A172 (cell line): ENCODE results near the gene DCHS1. TPM values are rescaled to one million over a fixed set of nuclear protein-coding genes. Genes with fewer than 3 reads are reported as not detected.

Source experiments
- DNase-seq: peaks from one replicate; pipeline ENCODE4 v3.0.0-alpha.2; 2015; ENCODE audit warnings: low spot score
- total RNA-seq: library from RNA; depleted of rRNA; stranded (reverse); fragments of >200 nt; shearing (Covaris generic); gene quantifications from 2 replicates; pipeline ENCODE4 v1.2.3, GENCODE V29; 2014

Gene DCHS1
- total RNA-seq, 1 experiment from 2014 or later, result 2.3 TPM

- no peak for DNase-seq
These were observed 8.5 kb downstream of the DCHS1 start for GRCh38 chr11:6646918-6647679.

DNA sequence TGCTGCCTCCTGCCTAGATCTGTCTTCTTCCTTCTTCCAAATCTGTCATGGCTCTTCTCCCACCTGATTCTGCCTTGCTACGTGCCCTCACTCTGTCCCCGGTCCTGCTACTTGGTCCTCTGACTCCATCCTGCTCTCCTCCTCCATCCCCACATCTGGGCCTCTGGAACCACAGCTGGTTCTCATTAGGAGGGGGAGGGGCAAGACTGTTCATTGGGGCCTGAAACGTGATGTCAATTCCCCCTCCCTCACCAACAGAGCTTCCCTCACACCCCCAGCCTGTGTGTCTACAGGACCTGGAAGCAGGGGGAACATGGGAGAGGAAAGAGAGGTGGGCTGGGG, 9.1 kb downstream of the DCHS1 start:
- no peak for DNase-seq

DNA sequence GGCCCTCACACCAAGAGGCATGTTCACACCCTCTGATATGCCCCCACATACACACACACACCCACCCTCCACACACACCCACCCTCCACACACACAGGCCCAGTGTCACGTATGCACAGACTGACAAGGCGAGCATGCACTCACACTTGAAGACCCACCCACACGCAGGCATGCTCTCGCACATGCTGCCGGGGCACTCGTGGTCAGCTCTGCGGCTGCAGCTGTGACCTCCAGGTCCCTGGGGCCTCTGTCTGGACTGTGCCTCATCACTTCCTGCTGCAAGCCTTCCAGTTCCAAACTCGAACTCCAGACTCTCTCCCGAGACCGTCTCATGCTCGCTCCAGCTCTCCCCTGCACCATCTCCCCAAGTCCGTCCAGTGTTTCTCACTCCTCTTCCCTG, 9.5 kb downstream of the DCHS1 start:
- no peak for DNase-seq

DNA sequence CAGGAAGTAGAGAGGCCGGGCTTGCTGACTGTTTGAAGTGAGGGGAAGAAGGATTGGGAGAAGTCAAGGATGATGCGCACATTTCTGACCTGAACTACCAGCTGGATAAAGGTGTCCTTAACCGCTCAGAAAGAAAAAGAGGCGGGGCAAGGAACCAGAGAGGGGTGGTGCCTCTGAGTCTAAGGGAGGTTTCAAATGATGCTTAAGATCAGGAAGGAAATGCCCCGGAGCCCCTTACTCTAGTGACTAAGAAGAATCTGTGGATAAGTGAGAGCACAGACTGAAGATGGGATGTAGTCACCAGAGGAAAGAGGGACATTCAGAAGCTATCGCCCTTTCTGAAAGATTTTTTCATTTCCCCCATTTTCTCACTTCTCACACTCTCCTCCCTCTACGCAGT, 12.7 kb downstream of the DCHS1 start:
- DNase-seq, result no peak

- no peak for DNase-seq
These were observed 14.5 kb downstream of the DCHS1 start for GRCh38 chr11:6640985-6641701.

GRCh38 chr11:6640036-6640984, 15.3 kb downstream of the DCHS1 start:
- DNase-seq, result no peak

GRCh38 chr11:6638429-6638828, 17.2 kb downstream of the DCHS1 start:
- no peak for DNase-seq

DNA sequence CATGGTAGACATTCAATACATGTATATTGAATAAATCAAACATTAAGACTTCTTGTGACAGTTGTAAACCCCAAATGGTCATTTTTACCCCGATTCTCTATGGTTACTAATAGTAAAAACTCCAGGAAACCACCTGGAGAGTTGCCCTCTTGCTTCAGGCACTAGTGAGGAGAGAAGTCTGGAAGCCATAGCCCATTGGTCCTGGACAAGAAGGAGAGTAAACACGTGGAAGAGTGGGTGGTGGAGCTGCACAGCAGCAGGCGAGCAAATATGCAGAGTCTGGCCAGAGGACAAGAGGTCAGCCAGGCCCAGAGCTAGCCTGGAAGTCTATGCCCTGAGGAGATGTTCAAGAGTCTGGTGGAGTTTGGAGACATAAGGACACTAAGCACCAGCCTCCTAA, 17.7 kb downstream of the DCHS1 start:
- peak; percentile 55 for DNase-seq

- no peak for DNase-seq
These were observed 19.1 kb downstream of the DCHS1 start for GRCh38 chr11:6636480-6636879.

GRCh38 chr11:6635082-6635932, 20.3 kb downstream of the DCHS1 start:
- peak; percentile 35 for DNase-seq

- DNase-seq, result no peak
These were observed 21.1 kb downstream of the DCHS1 start for GRCh38 chr11:6634534-6634933.

DNA sequence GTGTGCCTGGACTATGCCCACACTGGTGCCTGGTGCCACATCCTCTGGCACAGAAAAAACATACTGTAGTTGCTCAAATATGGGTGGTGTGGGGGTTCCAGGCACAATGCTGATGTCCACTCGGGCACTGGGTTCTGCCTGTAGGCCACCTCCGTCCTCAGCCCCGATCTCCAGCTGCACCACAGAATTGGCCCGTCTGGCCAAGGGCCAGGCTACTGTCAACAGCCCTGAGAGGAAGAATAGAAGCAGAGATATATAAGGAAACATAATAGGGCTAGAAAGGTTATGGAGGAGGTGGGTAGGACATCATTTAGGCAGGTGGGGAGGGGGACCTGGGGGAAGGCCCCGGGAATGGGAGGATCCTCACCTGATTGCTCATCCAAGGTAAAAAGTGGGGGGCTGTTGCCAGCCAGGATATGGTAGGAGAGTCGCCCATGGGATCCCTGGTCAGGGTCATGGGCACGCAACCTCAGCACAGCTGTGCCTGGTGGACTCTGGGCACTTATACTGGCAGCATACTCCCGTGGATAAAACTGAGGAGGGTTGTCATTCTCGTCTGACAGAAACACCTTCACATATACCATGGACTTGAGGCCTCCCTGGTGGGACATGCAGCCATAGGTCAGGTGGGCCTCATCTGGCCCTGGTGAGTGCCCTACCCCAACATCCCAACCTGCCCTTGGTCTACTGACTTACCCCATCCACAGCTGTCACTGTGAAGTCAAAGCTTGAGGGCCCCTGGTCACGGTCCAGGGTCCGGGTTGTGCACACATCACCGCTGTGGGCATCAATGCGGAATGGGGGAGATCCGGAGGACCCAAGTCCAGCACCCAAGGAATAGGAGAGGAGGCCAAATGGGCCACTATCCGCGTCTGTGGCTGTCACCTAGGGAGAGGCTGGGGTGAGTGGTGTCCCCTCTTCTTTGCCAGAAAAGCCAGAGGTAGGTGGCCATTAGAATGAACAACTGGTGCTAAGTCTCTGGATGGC, 21.9 kb downstream of the DCHS1 start:
- DNase-seq, result no peak

- DNase-seq, result no peak
These were observed 23.2 kb downstream of the DCHS1 start for GRCh38 chr11:6632116-6633073.

DNA sequence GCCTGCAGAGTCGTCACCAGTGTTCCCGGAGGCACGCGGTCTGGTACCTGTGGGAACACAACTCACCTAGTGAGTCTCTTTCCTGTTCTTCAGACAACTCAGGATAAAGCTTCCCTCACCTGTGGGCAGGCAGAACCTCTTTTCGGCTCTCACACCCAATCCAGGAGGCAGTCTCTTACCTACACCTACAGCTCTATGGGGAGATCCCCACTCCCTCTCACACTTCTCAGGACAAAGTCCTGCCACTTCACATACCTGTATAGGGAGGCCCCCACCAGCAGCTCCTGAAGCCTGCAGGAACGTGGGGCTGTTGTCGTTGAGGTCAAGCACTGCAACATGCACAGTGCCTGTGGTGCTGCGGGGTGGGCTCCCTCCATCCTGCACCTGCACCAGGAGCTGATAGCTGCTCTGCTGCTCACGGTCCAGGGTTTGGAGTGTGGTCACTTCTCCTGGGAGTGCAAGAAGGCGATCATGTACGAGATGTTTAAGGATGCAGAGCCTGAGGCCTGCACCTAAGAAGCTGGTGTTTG, 24.2 kb downstream of the DCHS1 start:
- DNase-seq, result no peak

GRCh38 chr11:6630632-6631291, 24.8 kb downstream of the DCHS1 start:
- DNase-seq, result no peak

- DNase-seq, result no peak
These were observed 25.5 kb downstream of the DCHS1 start for GRCh38 chr11:6629892-6630631.

DNA sequence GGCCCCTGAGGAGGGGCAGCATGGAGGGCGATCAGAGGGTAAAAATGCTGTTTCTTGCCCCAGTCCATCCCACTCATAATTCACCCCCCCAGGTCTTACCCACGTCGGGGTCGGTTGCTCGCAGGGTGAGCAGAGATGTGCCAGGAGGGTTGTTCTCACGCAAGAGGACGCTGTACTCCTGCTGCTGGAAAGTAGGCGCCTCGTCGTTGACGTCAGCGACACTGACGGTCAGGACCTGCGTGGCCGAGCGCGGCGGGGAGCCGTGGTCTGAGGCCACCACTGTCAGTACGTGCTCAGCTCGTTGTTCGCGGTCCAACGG, 26.1 kb downstream of the DCHS1 start:
- DNase-seq, result no peak

- DNase-seq, result no peak
These were observed 27.1 kb downstream of the DCHS1 start for GRCh38 chr11:6628526-6628925.
